GM13976 (cell line): ENCODE measurements around the gene MUC20.
"Not testable (repeated sequence)": the region's sequence is repeated elsewhere in the genome, so short reads cannot be mapped to it uniquely, and the experiment has no call there.

Source experiments
- DNase-seq: peaks from one replicate; pipeline ENCODE4 v3.0.0; 2012; ENCODE audit warnings: low spot score
- CTCF ChIP-seq: IDR thresholded peaks from 2 replicates; pipeline ENCODE4 v1.5.1; 2012; ENCODE audit warnings: borderline replicate concordance, mild to moderate bottlenecking; ENCODE audit not compliant: insufficient read depth; ENCODE audit errors: extremely low read depth, missing control alignments, control extremely low read depth
- in situ Hi-C: fragments of 300-500 bp; cut with MboI; formaldehyde crosslinking; loops from one replicate; pipeline ENCODE4 v1.12.0; 2022; ENCODE audit warnings: low sequenced_read_pairs, mixed read lengths, inconsistent platforms; ENCODE audit not compliant: unreplicated experiment

MUC20 gene

GRCh38 chr3:195690951-195691350 is 29.8 kb upstream of the MUC20 start:
- in situ Hi-C loops, result no loop called here
- no peak for DNase-seq
- no peak for TF ChIP-seq CTCF

GRCh38 chr3:195691596-195692353 is 29.0 kb upstream of the MUC20 start:
- DNase-seq, in situ Hi-C loops: not testable (repeated sequence)

GRCh38 chr3:195692354-195692685 is 28.5 kb upstream of the MUC20 start:
- in situ Hi-C loops, result no loop called here
- no peak for DNase-seq
- TF ChIP-seq CTCF, result no peak

- no peak for TF ChIP-seq CTCF
- DNase-seq, result no peak
- in situ Hi-C loops, result no loop called here
Observed at GRCh38 chr3:195692781-195693427, 27.9 kb upstream of the MUC20 start.

- TF ChIP-seq CTCF, result no peak
- in situ Hi-C loops, result no loop called here
Observed at GRCh38 chr3:195693428-195694216, 27.2 kb upstream of the MUC20 start.

GRCh38 chr3:195694217-195695076 is 26.3 kb upstream of the MUC20 start:
- DNase-seq, in situ Hi-C loops: not testable (repeated sequence)

More at GRCh38 chr3:195693428-195694216, 27.2 kb upstream of the MUC20 start:
- DNase-seq, result no peak

- no peak for DNase-seq
- in situ Hi-C loops, result no loop called here
- no peak for TF ChIP-seq CTCF
Observed at GRCh38 chr3:195696632-195697278, 24.0 kb upstream of the MUC20 start.
